Kidney (tissue), 14 donors: ENCODE measurements around the gene ANGPTL8. TPM values are rescaled to one million over a fixed set of nuclear protein-coding genes. Genes with fewer than 3 reads are reported as not detected.

Source experiments
- DNase-seq, 5 donors: peaks; one replicate each; pipeline ENCODE4 v3.0.0-alpha.2; 2013 to 2020
- FAIRE-seq: peaks from 2 replicates; lab custom pipeline; 2012; peaks lifted over from hg19 to GRCh38; lab: Jason Lieb, UNC
- H3K27ac ChIP-seq, 2 donors: one replicate each; pipeline ENCODE4 v1.7.0; 2013; ENCODE audit warnings: low read depth in 2 of 2, low read length in 2 of 2, inconsistent platforms in 1 of 2
- H3K27me3 ChIP-seq: one replicate; pipeline ENCODE4 v1.7.1; 2013; ENCODE audit warnings: low read length, inconsistent platforms; ENCODE audit not compliant: control insufficient read depth, insufficient read depth
- H3K36me3 ChIP-seq, 3 donors: one replicate each; pipeline versions ENCODE4 v1.7.0 to v1.7.1; 2013; ENCODE audit warnings: low read length in 3 of 3, control low read depth in 1 of 3, inconsistent platforms in 1 of 3; ENCODE audit not compliant: insufficient read depth in 3 of 3, control insufficient read depth in 2 of 3
- H3K4me1 ChIP-seq, 3 donors: one replicate each; pipeline versions ENCODE4 v1.7.0 to v1.7.1; 2013; ENCODE audit warnings: low read length in 3 of 3, inconsistent platforms in 1 of 3, low read depth in 1 of 3; ENCODE audit not compliant: control insufficient read depth in 2 of 3, insufficient read depth in 2 of 3
- H3K4me3 ChIP-seq, 3 donors: one replicate each; pipeline versions ENCODE4 v1.7.0 to v1.8.1; 2013; ENCODE audit warnings: low read length in 3 of 3, control low read depth in 1 of 3, inconsistent platforms in 1 of 3
- H3K9ac ChIP-seq, 3 donors: one replicate each; pipeline versions ENCODE4 v1.7.0 to v1.7.1; 2013; ENCODE audit warnings: low read length in 3 of 3, control low read depth in 1 of 3, inconsistent platforms in 1 of 3
- H3K9me3 ChIP-seq, 3 donors: one replicate each; pipeline versions ENCODE4 v1.7.0 to v1.7.1; 2013; ENCODE audit warnings: low read length in 3 of 3, control low read depth in 1 of 3, inconsistent platforms in 1 of 3; ENCODE audit not compliant: control insufficient read depth in 2 of 3, insufficient read depth in 1 of 3
- intact Hi-C: fragments of 100-400 bp; cut with DNase I; formaldehyde crosslinking; loops from one replicate; pipeline ENCODE4 v1.11.1; 2022
- polyA plus RNA-seq: library from polyadenylated mRNA; stranded (reverse); fragments of 350-450 nt; fragmentation: Illumina TruSeq; extraction: RNeasy Lipid Tissue Mini Kit (QIAGEN cat#74804); gene quantifications from one replicate; pipeline ENCODE4 v1.2.3, GENCODE V29; 2014; ENCODE audit warnings: low read depth, low replicate concordance; ENCODE audit not compliant: insufficient read depth
- total RNA-seq: library from RNA; stranded (reverse); fragmentation: NEBNext Ultra II Directional; extraction: Animal tissue kit (Norgen Biotek cat#: 25700); gene quantifications from one replicate; pipeline ENCODE4 v1.2.1, GENCODE V29; 2021
- TF ChIP-seq, protein P1 (sequence below): IDR thresholded peaks from 3 replicates; pipeline ENCODE4 v1.5.1; 2012; ENCODE audit warnings: mild to moderate bottlenecking, moderate library complexity, borderline replicate concordance; ENCODE audit not compliant: insufficient read depth; ENCODE audit errors: extremely low read depth
- donor health status: control.
- donor health status: control.
- donor health status: control.
- donor health status: control.
- donor health status: control.
- donor health status: DM: yes; HTN: yes; CAD: no.
- donor health status: Normal renal cell carcinoma (clear cell type).

ANGPTL8 gene
- total and polyA plus RNA-seq, 2 donors from 2014 or later = 1.3 to 1.9 TPM

DNA sequence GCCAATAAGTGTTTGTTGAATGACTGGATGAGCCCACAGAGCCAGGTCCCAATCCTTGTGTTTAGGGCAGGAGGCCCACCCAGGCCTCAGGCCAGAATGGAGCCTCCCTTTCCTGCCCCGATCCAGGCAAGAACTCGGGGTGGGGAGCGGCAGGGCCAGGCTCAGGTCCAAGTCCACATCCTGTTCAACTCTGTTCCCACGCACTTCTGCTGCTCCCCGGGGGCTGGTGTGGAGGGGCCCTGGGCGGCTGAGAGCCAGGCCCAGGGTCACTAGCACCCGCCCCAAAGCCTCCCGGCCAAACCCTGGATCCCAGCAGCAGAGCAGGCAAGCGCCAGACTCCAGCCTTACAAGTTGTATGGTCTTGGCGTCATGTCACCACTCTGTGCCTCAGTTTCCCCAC is 8.0 kb downstream of the ANGPTL8 start:
- no peak overlapping the region for H3K4me3 ChIP-seq
- H3K27me3 ChIP-seq = no peaks in the 10 kb centered on the region
- no peak for FAIRE-seq
- H3K36me3 ChIP-seq = peaks cover 0 to 32% (median 9%) of the 10 kb centered on the region in 3 donors
- H3K27ac ChIP-seq = peak overlapping the region; percentile 65 to 66
- peaks cover 0 to 10% (median 0%) of the 10 kb centered on the region in 3 donors for H3K4me1 ChIP-seq
- intact Hi-C loops = no loop called here
- peak in 2 of 5 donors; percentile 34 to 90 for DNase-seq
- H3K9ac ChIP-seq = no peak overlapping the region
- TF ChIP-seq, protein P1, sequence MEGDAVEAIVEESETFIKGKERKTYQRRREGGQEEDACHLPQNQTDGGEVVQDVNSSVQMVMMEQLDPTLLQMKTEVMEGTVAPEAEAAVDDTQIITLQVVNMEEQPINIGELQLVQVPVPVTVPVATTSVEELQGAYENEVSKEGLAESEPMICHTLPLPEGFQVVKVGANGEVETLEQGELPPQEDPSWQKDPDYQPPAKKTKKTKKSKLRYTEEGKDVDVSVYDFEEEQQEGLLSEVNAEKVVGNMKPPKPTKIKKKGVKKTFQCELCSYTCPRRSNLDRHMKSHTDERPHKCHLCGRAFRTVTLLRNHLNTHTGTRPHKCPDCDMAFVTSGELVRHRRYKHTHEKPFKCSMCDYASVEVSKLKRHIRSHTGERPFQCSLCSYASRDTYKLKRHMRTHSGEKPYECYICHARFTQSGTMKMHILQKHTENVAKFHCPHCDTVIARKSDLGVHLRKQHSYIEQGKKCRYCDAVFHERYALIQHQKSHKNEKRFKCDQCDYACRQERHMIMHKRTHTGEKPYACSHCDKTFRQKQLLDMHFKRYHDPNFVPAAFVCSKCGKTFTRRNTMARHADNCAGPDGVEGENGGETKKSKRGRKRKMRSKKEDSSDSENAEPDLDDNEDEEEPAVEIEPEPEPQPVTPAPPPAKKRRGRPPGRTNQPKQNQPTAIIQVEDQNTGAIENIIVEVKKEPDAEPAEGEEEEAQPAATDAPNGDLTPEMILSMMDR = no peak
- H3K9me3 ChIP-seq = no peaks in the 10 kb centered on the region

DNA sequence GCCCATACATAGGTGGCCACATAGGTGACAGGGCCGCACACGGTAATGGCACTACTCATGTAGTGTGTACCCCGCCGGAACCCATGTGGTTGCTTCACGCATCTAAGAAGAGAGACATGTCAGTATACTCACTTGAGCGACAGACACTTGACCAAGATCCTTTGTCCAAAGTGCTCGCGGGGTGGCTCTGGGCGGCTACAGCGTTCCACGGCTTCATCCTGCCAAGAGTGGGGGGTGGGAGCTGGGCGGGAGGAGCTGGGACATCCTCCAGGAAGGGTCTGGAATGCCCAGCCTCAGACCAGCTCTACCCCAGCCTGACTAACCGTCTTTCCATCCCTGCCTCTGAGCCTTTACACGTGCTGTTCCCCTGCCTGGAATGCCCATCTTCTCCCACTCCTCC is 8.5 kb downstream of the ANGPTL8 start:
- intact Hi-C loops = no loop called here
- Histone ChIP-seq H3K4me1 (peaks cover 0 to 12% (median 0%) of the 10 kb centered on the region in 3 donors), H3K9me3 (no peaks in the 10 kb centered on the region), H3K27ac (peak overlapping the region; percentile 65 to 66), H3K36me3 (peaks cover 0 to 31% (median 9%) of the 10 kb centered on the region in 3 donors), H3K4me3 (no peak overlapping the region), H3K9ac (no peak overlapping the region), H3K27me3 (no peaks in the 10 kb centered on the region)
- TF ChIP-seq, protein P1 = no peak
- FAIRE-seq (no peak), DNase-seq (no peak)

DNA sequence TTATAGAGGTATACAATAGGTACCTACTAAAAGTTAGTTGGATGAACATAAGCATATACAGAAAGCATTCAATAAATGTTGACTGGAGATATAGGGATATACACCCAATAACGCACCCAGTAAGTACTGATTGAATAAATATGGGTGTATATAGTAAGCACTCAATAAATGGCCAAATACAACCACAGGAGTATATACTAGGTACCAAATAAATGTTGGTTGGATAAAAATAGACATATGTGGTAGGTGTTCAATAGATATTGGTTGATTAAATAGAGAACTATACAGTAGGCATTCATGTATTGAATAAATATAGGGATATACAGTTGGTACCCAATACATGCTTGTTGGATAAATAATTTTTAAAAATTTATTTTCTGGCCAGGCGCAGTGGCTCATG is 9.4 kb downstream of the ANGPTL8 start:
- peaks cover 0 to 9% (median 0%) of the 10 kb centered on the region in 3 donors for H3K4me1 ChIP-seq
- TF ChIP-seq, protein P1 = no peak
- FAIRE-seq (no peak), DNase-seq (no peak)
- H3K27me3 ChIP-seq = no peaks in the 10 kb centered on the region
- intact Hi-C loops = no loop called here
- H3K4me3 ChIP-seq = no peak overlapping the region
- no peaks in the 10 kb centered on the region for H3K9me3 ChIP-seq
- peak overlapping the region in 1 of 2 donors; percentile 40 for H3K27ac ChIP-seq
- no peak overlapping the region for H3K9ac ChIP-seq
- H3K36me3 ChIP-seq = peaks cover 0 to 30% (median 9%) of the 10 kb centered on the region in 3 donors

DNA sequence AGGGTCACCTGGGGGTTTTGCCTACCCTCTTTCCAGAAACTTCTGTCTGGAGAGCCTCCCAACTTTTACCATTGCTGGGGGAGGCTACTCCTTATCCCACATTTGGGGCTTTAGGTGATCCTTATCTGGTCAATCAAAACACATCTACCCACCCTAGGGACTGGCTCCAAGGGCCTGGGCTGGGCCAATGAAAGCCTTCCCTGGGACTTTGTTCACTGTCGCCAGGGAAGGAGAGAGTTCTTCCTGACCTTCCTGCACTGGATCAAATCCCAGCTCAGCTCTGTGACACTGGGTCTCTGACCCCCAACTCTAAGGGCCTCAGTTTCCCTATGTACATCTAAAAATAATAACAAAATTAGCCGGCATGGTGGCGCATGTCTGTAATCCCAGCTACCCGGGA is 11.8 kb downstream of the ANGPTL8 start:
- DNase-seq (no peak), FAIRE-seq (no peak)
- intact Hi-C loops = no loop called here
- no peak overlapping the region for H3K4me3 ChIP-seq
- peaks cover 0 to 26% (median 9%) of the 10 kb centered on the region in 3 donors for H3K36me3 ChIP-seq
- no peaks in the 10 kb centered on the region for H3K27me3 ChIP-seq
- H3K9me3 ChIP-seq = no peaks in the 10 kb centered on the region
- H3K27ac ChIP-seq = peak overlapping the region in 1 of 2 donors; percentile 37
- TF ChIP-seq, protein P1 = no peak
- H3K9ac ChIP-seq = no peak overlapping the region
- H3K4me1 ChIP-seq = peaks cover 0 to 10% (median 0%) of the 10 kb centered on the region in 3 donors
